Measurements from ENCODE around the gene PLEKHH1.

GRCh38 chr14:67620217-67620785 is 87.2 kb downstream of the PLEKHH1 start:
- TF ChIP-seq CTCF (IDR thresholded peaks at IDR 0.05; ENCODE audit: low read depth, low read length, poor library complexity, severe bottlenecking) (no peak), EZH2phosphoT487 (IDR thresholded peaks at IDR 0.05; ENCODE audit: borderline replicate concordance, low read length) (no peak)

Data from DOHH2 (cell line).